ENCODE measurements around the gene THAP3.

Gene THAP3

GRCh38 chr1:6624710-6625583 lies at the start of gene THAP3:
Gene THAP3 (plus strand): TSS chr1:6624868. CDS start chr1:6625219, 351 bp downstream.
- peak; percentile 92 for DNase-seq

- DNase-seq: no peak
Observed at GRCh38 chr1:6577831-6578525, 46.7 kb upstream of the THAP3 start.

GRCh38 chr1:6578624-6579373 lies 45.9 kb upstream of the THAP3 start:
- no peak for DNase-seq

GRCh38 chr1:6579374-6580118 lies 45.1 kb upstream of the THAP3 start, which contains the start of gene ZBTB48:
Gene ZBTB48 (plus strand): TSS chr1:6579994. CDS start chr1:6580610, 616 bp downstream.
- peak; percentile 98 for DNase-seq

- no peak for DNase-seq
Observed at GRCh38 chr1:6580119-6580592, 44.5 kb upstream of the THAP3 start.

GRCh38 chr1:6580593-6581409 lies 43.9 kb upstream of the THAP3 start:
- DNase-seq: no peak

GRCh38 chr1:6581561-6582305 lies 42.9 kb upstream of the THAP3 start:
- no peak for DNase-seq

GRCh38 chr1:6582370-6582769 lies 42.3 kb upstream of the THAP3 start:
- DNase-seq: no peak

- no peak for DNase-seq
Observed at GRCh38 chr1:6584126-6585080, 40.3 kb upstream of the THAP3 start.

- DNase-seq: no peak
Observed at GRCh38 chr1:6585081-6585722, 39.5 kb upstream of the THAP3 start.

GRCh38 chr1:6585841-6586240 lies 38.8 kb upstream of the THAP3 start:
- DNase-seq: no peak

- no peak for DNase-seq
Observed at GRCh38 chr1:6586404-6586816, 38.3 kb upstream of the THAP3 start.

GRCh38 chr1:6587261-6588005 lies 37.2 kb upstream of the THAP3 start:
- DNase-seq: no peak

- DNase-seq: no peak
Observed at GRCh38 chr1:6588128-6588892, 36.4 kb upstream of the THAP3 start.

GRCh38 chr1:6588893-6589520 lies 35.7 kb upstream of the THAP3 start:
- no peak for DNase-seq

GRCh38 chr1:6590046-6590445 lies 34.6 kb upstream of the THAP3 start:
- no peak for DNase-seq

GRCh38 chr1:6591222-6591621 lies 33.4 kb upstream of the THAP3 start:
- no peak for DNase-seq

Data from CD4-positive, alpha-beta T cell treated with Interleukin-12 subunit alpha and Interleukin-12 subunit beta, for 1 hour (primary cell).